ENCODE measurements around the gene TPSB2.
"Not testable (repeated sequence)": the region's sequence is repeated elsewhere in the genome, so short reads cannot be mapped to it uniquely, and the experiment has no call there.

DNA sequence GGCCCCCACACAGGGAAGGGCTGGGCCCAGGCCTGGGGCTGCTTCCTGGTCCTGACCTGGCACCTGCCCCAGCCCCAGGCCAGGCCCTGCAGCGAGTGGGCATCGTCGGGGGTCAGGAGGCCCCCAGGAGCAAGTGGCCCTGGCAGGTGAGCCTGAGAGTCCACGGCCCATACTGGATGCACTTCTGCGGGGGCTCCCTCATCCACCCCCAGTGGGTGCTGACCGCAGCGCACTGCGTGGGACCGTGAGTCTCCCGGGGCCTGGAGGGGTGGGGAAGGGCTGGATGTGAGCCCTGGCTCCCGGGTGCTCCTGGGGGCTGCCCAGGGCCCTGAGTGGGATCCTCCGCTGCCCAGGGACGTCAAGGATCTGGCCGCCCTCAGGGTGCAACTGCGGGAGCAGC is 11.1 kb upstream of the TPSB2 start:
- TF ChIP-seq, protein P1, sequence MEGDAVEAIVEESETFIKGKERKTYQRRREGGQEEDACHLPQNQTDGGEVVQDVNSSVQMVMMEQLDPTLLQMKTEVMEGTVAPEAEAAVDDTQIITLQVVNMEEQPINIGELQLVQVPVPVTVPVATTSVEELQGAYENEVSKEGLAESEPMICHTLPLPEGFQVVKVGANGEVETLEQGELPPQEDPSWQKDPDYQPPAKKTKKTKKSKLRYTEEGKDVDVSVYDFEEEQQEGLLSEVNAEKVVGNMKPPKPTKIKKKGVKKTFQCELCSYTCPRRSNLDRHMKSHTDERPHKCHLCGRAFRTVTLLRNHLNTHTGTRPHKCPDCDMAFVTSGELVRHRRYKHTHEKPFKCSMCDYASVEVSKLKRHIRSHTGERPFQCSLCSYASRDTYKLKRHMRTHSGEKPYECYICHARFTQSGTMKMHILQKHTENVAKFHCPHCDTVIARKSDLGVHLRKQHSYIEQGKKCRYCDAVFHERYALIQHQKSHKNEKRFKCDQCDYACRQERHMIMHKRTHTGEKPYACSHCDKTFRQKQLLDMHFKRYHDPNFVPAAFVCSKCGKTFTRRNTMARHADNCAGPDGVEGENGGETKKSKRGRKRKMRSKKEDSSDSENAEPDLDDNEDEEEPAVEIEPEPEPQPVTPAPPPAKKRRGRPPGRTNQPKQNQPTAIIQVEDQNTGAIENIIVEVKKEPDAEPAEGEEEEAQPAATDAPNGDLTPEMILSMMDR (IDR thresholded peaks at IDR 0.05; ENCODE audit: insufficient read depth, low read length), result not testable (repeated sequence)
- not testable (repeated sequence) for TF ChIP-seq GABPA (IDR thresholded peaks at IDR 0.05; ENCODE audit: low read depth); POLR2AphosphoS5 (IDR thresholded peaks at IDR 0.05; ENCODE audit: low read depth); SPI1 (IDR thresholded peaks at IDR 0.05; ENCODE audit: borderline replicate concordance, low read depth)
- TF ChIP-seq, protein P2, sequence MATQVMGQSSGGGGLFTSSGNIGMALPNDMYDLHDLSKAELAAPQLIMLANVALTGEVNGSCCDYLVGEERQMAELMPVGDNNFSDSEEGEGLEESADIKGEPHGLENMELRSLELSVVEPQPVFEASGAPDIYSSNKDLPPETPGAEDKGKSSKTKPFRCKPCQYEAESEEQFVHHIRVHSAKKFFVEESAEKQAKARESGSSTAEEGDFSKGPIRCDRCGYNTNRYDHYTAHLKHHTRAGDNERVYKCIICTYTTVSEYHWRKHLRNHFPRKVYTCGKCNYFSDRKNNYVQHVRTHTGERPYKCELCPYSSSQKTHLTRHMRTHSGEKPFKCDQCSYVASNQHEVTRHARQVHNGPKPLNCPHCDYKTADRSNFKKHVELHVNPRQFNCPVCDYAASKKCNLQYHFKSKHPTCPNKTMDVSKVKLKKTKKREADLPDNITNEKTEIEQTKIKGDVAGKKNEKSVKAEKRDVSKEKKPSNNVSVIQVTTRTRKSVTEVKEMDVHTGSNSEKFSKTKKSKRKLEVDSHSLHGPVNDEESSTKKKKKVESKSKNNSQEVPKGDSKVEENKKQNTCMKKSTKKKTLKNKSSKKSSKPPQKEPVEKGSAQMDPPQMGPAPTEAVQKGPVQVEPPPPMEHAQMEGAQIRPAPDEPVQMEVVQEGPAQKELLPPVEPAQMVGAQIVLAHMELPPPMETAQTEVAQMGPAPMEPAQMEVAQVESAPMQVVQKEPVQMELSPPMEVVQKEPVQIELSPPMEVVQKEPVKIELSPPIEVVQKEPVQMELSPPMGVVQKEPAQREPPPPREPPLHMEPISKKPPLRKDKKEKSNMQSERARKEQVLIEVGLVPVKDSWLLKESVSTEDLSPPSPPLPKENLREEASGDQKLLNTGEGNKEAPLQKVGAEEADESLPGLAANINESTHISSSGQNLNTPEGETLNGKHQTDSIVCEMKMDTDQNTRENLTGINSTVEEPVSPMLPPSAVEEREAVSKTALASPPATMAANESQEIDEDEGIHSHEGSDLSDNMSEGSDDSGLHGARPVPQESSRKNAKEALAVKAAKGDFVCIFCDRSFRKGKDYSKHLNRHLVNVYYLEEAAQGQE (IDR thresholded peaks at IDR 0.05; ENCODE audit: insufficient replicate concordance, low read depth), result not testable (repeated sequence)

Data from HL-60 (cell line).